Ishikawa (cell line): ENCODE data around the gene SCN2A.

Experiments used
- CREB1 ChIP-seq: IDR thresholded peaks from 2 replicates; pipeline ENCODE4 v1.6.1; 2012; ENCODE audit warnings: low read depth
- RAD21 ChIP-seq: IDR thresholded peaks from 2 replicates; pipeline ENCODE4 v1.6.1; 2012; ENCODE audit warnings: low read depth
- TAF1 ChIP-seq: IDR thresholded peaks from 2 replicates; pipeline ENCODE4 v1.6.1; 2012; ENCODE audit warnings: low read depth, mild to moderate bottlenecking
- TF ChIP-seq, protein P1 (sequence below): IDR thresholded peaks from 2 replicates; pipeline ENCODE4 v1.6.1; 2012; ENCODE audit warnings: low read depth, mild to moderate bottlenecking

- TF ChIP-seq TAF1 (no peak), RAD21 (no peak), CREB1 (no peak)
- TF ChIP-seq, protein P1, sequence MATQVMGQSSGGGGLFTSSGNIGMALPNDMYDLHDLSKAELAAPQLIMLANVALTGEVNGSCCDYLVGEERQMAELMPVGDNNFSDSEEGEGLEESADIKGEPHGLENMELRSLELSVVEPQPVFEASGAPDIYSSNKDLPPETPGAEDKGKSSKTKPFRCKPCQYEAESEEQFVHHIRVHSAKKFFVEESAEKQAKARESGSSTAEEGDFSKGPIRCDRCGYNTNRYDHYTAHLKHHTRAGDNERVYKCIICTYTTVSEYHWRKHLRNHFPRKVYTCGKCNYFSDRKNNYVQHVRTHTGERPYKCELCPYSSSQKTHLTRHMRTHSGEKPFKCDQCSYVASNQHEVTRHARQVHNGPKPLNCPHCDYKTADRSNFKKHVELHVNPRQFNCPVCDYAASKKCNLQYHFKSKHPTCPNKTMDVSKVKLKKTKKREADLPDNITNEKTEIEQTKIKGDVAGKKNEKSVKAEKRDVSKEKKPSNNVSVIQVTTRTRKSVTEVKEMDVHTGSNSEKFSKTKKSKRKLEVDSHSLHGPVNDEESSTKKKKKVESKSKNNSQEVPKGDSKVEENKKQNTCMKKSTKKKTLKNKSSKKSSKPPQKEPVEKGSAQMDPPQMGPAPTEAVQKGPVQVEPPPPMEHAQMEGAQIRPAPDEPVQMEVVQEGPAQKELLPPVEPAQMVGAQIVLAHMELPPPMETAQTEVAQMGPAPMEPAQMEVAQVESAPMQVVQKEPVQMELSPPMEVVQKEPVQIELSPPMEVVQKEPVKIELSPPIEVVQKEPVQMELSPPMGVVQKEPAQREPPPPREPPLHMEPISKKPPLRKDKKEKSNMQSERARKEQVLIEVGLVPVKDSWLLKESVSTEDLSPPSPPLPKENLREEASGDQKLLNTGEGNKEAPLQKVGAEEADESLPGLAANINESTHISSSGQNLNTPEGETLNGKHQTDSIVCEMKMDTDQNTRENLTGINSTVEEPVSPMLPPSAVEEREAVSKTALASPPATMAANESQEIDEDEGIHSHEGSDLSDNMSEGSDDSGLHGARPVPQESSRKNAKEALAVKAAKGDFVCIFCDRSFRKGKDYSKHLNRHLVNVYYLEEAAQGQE: no peak
These were observed 89.1 kb downstream of the SCN2A start for GRCh38 chr2:165328272-165328671.
